Smooth muscle cell of the umbilical artery (primary cell): ENCODE results near the gene OR6N1. TPM values are rescaled to one million over a fixed set of nuclear protein-coding genes. Genes with fewer than 3 reads are reported as not detected.

Experiments used
- total RNA-seq: library from RNA; depleted of rRNA; stranded (reverse); fragments of >200 nt; gene quantifications from 2 replicates; pipeline ENCODE4 v1.2.3, GENCODE V29; 2014

Gene OR6N1
- not detected in 2 replicates for total RNA-seq

GRCh38 chr1:158771950-158772866 lies at the start of gene OR6N1:
Gene OR6N1 (minus strand): TSS chr1:158772195. CDS start chr1:158766682, 5,513 bp downstream.

GRCh38 chr1:158781104-158781503 lies 9.1 kb upstream of the OR6N1 start, which contains the start of gene OR6N2:
Gene OR6N2 (minus strand): TSS chr1:158781204. CDS start chr1:158777635, 3,569 bp downstream.

GRCh38 chr1:158754420-158754819 lies 17.6 kb downstream of the OR6N1 start, which contains the start of gene OR6K6:
Gene OR6K6 (plus strand): TSS chr1:158754720. CDS start chr1:158754888, 168 bp downstream.

GRCh38 chr1:158720620-158721019 lies 51.4 kb downstream of the OR6N1 start, which contains the start of gene OR6K3:
Gene OR6K3 (minus strand): TSS chr1:158720720. CDS start chr1:158718115, 2,605 bp downstream.

Other genes starting within 250 kb of the OR6N1 start
- not detected in 2 replicates for gene OR6Y1, start 217.8 kb downstream of the OR6N1 start, total RNA-seq
- not detected in 2 replicates for gene OR6P1, start 201.6 kb downstream of the OR6N1 start, total RNA-seq
- gene OR10X1, start 192.3 kb downstream of the OR6N1 start, total RNA-seq, result not detected in 2 replicates
- not detected in 2 replicates for gene OR10Z1, start 166.9 kb downstream of the OR6N1 start, total RNA-seq
- gene SPTA1, start 85.5 kb downstream of the OR6N1 start, total RNA-seq, result 0.05 TPM in 1 of 2 replicates, not detected in the other
- gene OR6K2, start 71.5 kb downstream of the OR6N1 start, total RNA-seq, result not detected in 2 replicates
- not detected in 2 replicates for gene OR6K3, start 51.5 kb downstream of the OR6N1 start, total RNA-seq
- not detected in 2 replicates for gene OR6K6, start 17.5 kb downstream of the OR6N1 start, total RNA-seq
- not detected in 2 replicates for gene OR6N2, start 9.0 kb upstream of the OR6N1 start, total RNA-seq
- not detected in 2 replicates for gene MNDA, start 59.2 kb upstream of the OR6N1 start, total RNA-seq
- gene PYHIN1, start 159.4 kb upstream of the OR6N1 start, total RNA-seq, result not detected in 2 replicates
- 28.5 and 58.4 TPM in 2 replicates for gene IFI16, start 237.7 kb upstream of the OR6N1 start, total RNA-seq